Neural cell (in vitro differentiated cells): ENCODE results near the gene ARHGEF37. TPM values are rescaled to one million over a fixed set of nuclear protein-coding genes. Genes with fewer than 3 reads are reported as not detected.
"Not testable (repeated sequence)": the region's sequence is repeated elsewhere in the genome, so short reads cannot be mapped to it uniquely, and the experiment has no call there.

ENCODE experiments used
- H2AFZ ChIP-seq: fragments of 200-600, 300-800 bp; sonication (generic), shearing (Covaris generic); 2 replicates; pipeline ENCODE4 v1.6.0; 2014; ENCODE audit warnings: low read depth, mild to moderate bottlenecking, antibody characterized with exemption, low read length, moderate library complexity
- H3F3A ChIP-seq: fragments of 200-600 bp; shearing (Covaris generic); 2 replicates; pipeline ENCODE4 v1.6.1; 2016; ENCODE audit warnings: mild to moderate bottlenecking, moderate library complexity, mixed read lengths, antibody characterized with exemption, low read length; ENCODE audit not compliant: insufficient read depth, poor library complexity, severe bottlenecking
- H3K27ac ChIP-seq: fragments of 200-600, 300-800 bp; sonication (generic), shearing (Covaris generic); 2 replicates; pipeline ENCODE4 v1.5.1; 2014; ENCODE audit warnings: mild to moderate bottlenecking, low read length, moderate library complexity
- H3K27me3 ChIP-seq: fragments of 300-800, 200-600 bp; sonication (generic), shearing (Covaris generic); 2 replicates; pipeline ENCODE4 v1.6.0; 2014; ENCODE audit warnings: mild to moderate bottlenecking, low read depth, low read length, moderate library complexity; ENCODE audit not compliant: insufficient read depth
- H3K36me3 ChIP-seq: fragments of 300-800, 200-600 bp; sonication (generic), shearing (Covaris generic); 2 replicates; pipeline ENCODE4 v1.5.1; 2014; ENCODE audit warnings: mild to moderate bottlenecking, antibody characterized with exemption, low read length, moderate library complexity; ENCODE audit not compliant: insufficient read depth
- H3K4me2 ChIP-seq: fragments of 300-800, 200-600 bp; sonication (generic), shearing (Covaris generic); 2 replicates; pipeline ENCODE4 v1.6.0; 2014; ENCODE audit warnings: mild to moderate bottlenecking, low read length
- H3K4me3 ChIP-seq: fragments of 300-800, 200-600 bp; sonication (generic), shearing (Covaris generic); 2 replicates; pipeline ENCODE4 v1.5.1; 2014; ENCODE audit warnings: mild to moderate bottlenecking, low read length, moderate library complexity
- H3K79me2 ChIP-seq: fragments of 200-600 bp; shearing (Covaris generic); replicated peaks from 2 replicates; pipeline ENCODE4 v1.6.0; 2014; ENCODE audit warnings: mild to moderate bottlenecking, low read length, moderate library complexity; ENCODE audit not compliant: insufficient read depth
- H3K9ac ChIP-seq: fragments of 300-800, 200-600 bp; sonication (generic), shearing (Covaris generic); 2 replicates; pipeline ENCODE4 v1.6.1; 2016; ENCODE audit warnings: mild to moderate bottlenecking, low read length, mixed read lengths
- H3K9me2 ChIP-seq: fragments of 200-600 bp; shearing (Covaris generic); 2 replicates; pipeline ENCODE4 v1.6.1; 2016; ENCODE audit warnings: mild to moderate bottlenecking, low read length, mixed read lengths; ENCODE audit not compliant: insufficient read depth
- H3K9me3 ChIP-seq: fragments of 200-600, 300-800 bp; sonication (generic), shearing (Covaris generic); 2 replicates; pipeline ENCODE4 v1.6.1; 2016; ENCODE audit warnings: mild to moderate bottlenecking, mixed run types, low read length, moderate library complexity, mixed read lengths
- H4K20me1 ChIP-seq: fragments of 200-600 bp; shearing (Covaris generic); 2 replicates; pipeline ENCODE4 v1.6.1; 2016; ENCODE audit warnings: mild to moderate bottlenecking, mixed run types; ENCODE audit not compliant: insufficient read depth
- EP300 ChIP-seq: fragments of 450-650 bp; conservative IDR thresholded peaks from 2 replicates; pipeline ENCODE4 v1.6.1; 2014; ENCODE audit warnings: antibody characterized with exemption, mild to moderate bottlenecking, moderate library complexity; ENCODE audit not compliant: poor library complexity, severe bottlenecking
- EZH2 ChIP-seq: fragments of 200-600, 300-800 bp; shearing (Covaris generic), sonication (generic); IDR thresholded peaks from 2 replicates; pipeline ENCODE4 v1.6.1; 2014; ENCODE audit warnings: antibody characterized with exemption, low read length, borderline replicate concordance, mild to moderate bottlenecking; ENCODE audit not compliant: insufficient read depth, poor library complexity, severe bottlenecking
- MXI1 ChIP-seq: fragments of 450-650 bp; conservative IDR thresholded peaks from 2 replicates; pipeline ENCODE4 v1.6.1; 2014; ENCODE audit warnings: antibody characterized with exemption, mild to moderate bottlenecking; ENCODE audit not compliant: poor library complexity, severe bottlenecking
- POLR2AphosphoS5 ChIP-seq: IDR thresholded peaks from 2 replicates; pipeline ENCODE4 v1.6.1; 2012
- RAD21 ChIP-seq: fragments of 450-650 bp; conservative IDR thresholded peaks from 2 replicates; pipeline ENCODE4 v1.6.1; 2014; ENCODE audit warnings: antibody characterized with exemption, mild to moderate bottlenecking, moderate library complexity
- SMC3 ChIP-seq: fragments of 450-650 bp; conservative IDR thresholded peaks from 2 replicates; pipeline ENCODE4 v1.6.1; 2014; ENCODE audit warnings: antibody characterized with exemption, mild to moderate bottlenecking, moderate library complexity; ENCODE audit not compliant: poor library complexity
- TAF1 ChIP-seq: IDR thresholded peaks from 2 replicates; pipeline ENCODE4 v1.6.1; 2012; ENCODE audit warnings: low read depth
- polyA plus RNA-seq: library from polyadenylated mRNA; depleted of rRNA; stranded (reverse); fragments of >200 nt; gene quantifications from 2 replicates; pipeline ENCODE4 v1.2.3, GENCODE V29; 2014
- TF ChIP-seq, protein P1 (sequence below): fragments of 450-650 bp; IDR thresholded peaks from 2 replicates; pipeline ENCODE4 v1.5.1; 2014; ENCODE audit warnings: antibody characterized with exemption, mild to moderate bottlenecking, moderate library complexity; ENCODE audit not compliant: poor library complexity, severe bottlenecking
- TF ChIP-seq, protein P2 (sequence below): IDR thresholded peaks from 2 replicates; pipeline ENCODE4 v1.6.1; 2012; ENCODE audit warnings: borderline replicate concordance

Gene ARHGEF37
- polyA plus RNA-seq, 1 donor from 2014 or later: 0.53 TPM

DNA sequence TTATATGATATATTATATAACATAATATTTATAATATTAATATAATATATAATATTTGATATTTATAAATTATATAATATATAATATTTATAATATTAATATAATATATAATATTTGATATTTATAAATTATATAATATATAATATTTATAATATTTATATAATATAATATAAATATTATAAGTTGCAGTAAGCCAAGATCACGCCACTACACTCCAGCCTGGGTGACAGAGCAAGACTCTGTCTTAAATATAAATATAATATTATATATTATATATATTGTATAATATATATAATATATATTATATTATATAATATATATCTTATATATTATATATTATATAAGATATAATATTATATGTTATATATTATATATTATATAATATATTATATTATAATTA is 68.4 kb downstream of the ARHGEF37 start:
- H3K9ac ChIP-seq: not testable (repeated sequence)

DNA sequence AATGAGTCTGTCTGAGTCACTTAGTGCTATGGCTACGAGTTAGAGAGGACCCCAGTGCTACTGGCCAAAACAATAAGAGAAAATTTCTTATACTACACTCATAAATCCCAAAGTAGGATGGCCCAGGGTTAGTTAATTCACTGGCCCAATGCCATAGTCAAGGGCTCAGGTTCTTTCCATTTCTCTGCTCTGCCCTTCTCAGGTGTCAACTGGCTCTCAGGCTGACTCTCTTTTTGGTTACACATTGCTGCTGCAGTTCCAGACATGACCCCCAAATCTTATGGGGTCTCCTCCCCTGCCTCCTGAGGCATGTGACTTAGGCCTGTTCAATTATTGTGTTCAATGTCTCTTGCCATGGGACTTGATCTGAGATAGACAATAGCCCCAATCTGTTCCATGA is 70.4 kb downstream of the ARHGEF37 start:
- no peak overlapping the region for H3K9ac ChIP-seq
- no peaks in the 10 kb centered on the region for H3K27me3 ChIP-seq
- no peak for TF ChIP-seq SMC3
- no peak for TF ChIP-seq EZH2
- TF ChIP-seq EP300: no peak
- no peak for TF ChIP-seq TAF1
- TF ChIP-seq POLR2AphosphoS5: no peak
- TF ChIP-seq, protein P1, sequence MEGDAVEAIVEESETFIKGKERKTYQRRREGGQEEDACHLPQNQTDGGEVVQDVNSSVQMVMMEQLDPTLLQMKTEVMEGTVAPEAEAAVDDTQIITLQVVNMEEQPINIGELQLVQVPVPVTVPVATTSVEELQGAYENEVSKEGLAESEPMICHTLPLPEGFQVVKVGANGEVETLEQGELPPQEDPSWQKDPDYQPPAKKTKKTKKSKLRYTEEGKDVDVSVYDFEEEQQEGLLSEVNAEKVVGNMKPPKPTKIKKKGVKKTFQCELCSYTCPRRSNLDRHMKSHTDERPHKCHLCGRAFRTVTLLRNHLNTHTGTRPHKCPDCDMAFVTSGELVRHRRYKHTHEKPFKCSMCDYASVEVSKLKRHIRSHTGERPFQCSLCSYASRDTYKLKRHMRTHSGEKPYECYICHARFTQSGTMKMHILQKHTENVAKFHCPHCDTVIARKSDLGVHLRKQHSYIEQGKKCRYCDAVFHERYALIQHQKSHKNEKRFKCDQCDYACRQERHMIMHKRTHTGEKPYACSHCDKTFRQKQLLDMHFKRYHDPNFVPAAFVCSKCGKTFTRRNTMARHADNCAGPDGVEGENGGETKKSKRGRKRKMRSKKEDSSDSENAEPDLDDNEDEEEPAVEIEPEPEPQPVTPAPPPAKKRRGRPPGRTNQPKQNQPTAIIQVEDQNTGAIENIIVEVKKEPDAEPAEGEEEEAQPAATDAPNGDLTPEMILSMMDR: no peak
- TF ChIP-seq RAD21: no peak
- no peak for TF ChIP-seq MXI1
- TF ChIP-seq, protein P2, sequence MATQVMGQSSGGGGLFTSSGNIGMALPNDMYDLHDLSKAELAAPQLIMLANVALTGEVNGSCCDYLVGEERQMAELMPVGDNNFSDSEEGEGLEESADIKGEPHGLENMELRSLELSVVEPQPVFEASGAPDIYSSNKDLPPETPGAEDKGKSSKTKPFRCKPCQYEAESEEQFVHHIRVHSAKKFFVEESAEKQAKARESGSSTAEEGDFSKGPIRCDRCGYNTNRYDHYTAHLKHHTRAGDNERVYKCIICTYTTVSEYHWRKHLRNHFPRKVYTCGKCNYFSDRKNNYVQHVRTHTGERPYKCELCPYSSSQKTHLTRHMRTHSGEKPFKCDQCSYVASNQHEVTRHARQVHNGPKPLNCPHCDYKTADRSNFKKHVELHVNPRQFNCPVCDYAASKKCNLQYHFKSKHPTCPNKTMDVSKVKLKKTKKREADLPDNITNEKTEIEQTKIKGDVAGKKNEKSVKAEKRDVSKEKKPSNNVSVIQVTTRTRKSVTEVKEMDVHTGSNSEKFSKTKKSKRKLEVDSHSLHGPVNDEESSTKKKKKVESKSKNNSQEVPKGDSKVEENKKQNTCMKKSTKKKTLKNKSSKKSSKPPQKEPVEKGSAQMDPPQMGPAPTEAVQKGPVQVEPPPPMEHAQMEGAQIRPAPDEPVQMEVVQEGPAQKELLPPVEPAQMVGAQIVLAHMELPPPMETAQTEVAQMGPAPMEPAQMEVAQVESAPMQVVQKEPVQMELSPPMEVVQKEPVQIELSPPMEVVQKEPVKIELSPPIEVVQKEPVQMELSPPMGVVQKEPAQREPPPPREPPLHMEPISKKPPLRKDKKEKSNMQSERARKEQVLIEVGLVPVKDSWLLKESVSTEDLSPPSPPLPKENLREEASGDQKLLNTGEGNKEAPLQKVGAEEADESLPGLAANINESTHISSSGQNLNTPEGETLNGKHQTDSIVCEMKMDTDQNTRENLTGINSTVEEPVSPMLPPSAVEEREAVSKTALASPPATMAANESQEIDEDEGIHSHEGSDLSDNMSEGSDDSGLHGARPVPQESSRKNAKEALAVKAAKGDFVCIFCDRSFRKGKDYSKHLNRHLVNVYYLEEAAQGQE: no peak
- no peak overlapping the region for H3K4me3 ChIP-seq
- no peak overlapping the region for H2AFZ ChIP-seq
- no peak overlapping the region for H3K27ac ChIP-seq
- H3K9me2 ChIP-seq: no peaks in the 10 kb centered on the region
- H3K36me3 ChIP-seq: no peaks in the 10 kb centered on the region
- no peak overlapping the region for H3K4me2 ChIP-seq
- H3K9me3 ChIP-seq: no peaks in the 10 kb centered on the region
- H4K20me1 ChIP-seq: no peaks in the 10 kb centered on the region
- H3K79me2 ChIP-seq: no peaks in the 10 kb centered on the region
- no peaks in the 10 kb centered on the region for H3F3A ChIP-seq

More for the DNA sequence above, 68.4 kb downstream of the ARHGEF37 start:
- not testable (repeated sequence) for H3K9me2 ChIP-seq, H3K27me3 ChIP-seq, H3K4me2 ChIP-seq, H4K20me1 ChIP-seq, H3K4me3 ChIP-seq, H3K36me3 ChIP-seq, H3K9me3 ChIP-seq, H3F3A ChIP-seq, H3K79me2 ChIP-seq, H2AFZ ChIP-seq, H3K27ac ChIP-seq

DNA sequence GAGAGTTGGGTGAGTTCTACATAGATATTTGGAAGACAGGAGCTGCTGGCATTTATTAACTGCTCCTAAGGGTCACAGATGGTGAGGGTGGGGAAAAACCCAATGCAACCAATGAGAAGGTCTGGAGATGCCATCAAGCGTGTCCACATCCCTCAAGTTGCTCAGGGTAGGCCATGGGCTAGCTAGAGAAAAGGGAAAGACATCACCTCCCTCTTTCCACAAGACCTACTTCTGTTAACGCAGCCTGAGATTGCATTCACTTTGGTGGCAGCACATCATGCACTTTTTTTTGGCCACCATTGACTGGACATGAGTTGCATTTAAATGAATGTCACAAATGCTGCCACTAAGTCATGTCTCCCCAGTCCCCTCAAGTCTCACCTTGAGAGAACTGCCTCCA is 71.4 kb downstream of the ARHGEF37 start:
- H3K9ac ChIP-seq: no peak overlapping the region
- H4K20me1 ChIP-seq: no peaks in the 10 kb centered on the region
- H3K36me3 ChIP-seq: no peaks in the 10 kb centered on the region
- H3K9me2 ChIP-seq: no peaks in the 10 kb centered on the region
- no peak overlapping the region for H3K4me3 ChIP-seq
- H3K79me2 ChIP-seq: no peaks in the 10 kb centered on the region
- H3K9me3 ChIP-seq: no peaks in the 10 kb centered on the region
- H3F3A ChIP-seq: no peaks in the 10 kb centered on the region
- TF ChIP-seq EZH2 (no peak), SMC3 (no peak), MXI1 (no peak), EP300 (no peak), RAD21 (no peak), POLR2AphosphoS5 (no peak), TAF1 (no peak)
- TF ChIP-seq, protein P1: no peak
- TF ChIP-seq, protein P2: no peak
- H3K27me3 ChIP-seq: no peaks in the 10 kb centered on the region
- H3K27ac ChIP-seq: no peak overlapping the region
- no peak overlapping the region for H2AFZ ChIP-seq
- no peak overlapping the region for H3K4me2 ChIP-seq
